Measurements from ENCODE around the gene YWHAG. TPM values are rescaled to one million over a fixed set of nuclear protein-coding genes. Genes with fewer than 3 reads are reported as not detected.
"Not testable (repeated sequence)": the region's sequence is repeated elsewhere in the genome, so short reads cannot be mapped to it uniquely, and the experiment has no call there.

The YWHAG gene
- 88.9 and 113 TPM in 2 replicates for total RNA-seq (2014; rRNA removed; shearing (Covaris generic))

DNA sequence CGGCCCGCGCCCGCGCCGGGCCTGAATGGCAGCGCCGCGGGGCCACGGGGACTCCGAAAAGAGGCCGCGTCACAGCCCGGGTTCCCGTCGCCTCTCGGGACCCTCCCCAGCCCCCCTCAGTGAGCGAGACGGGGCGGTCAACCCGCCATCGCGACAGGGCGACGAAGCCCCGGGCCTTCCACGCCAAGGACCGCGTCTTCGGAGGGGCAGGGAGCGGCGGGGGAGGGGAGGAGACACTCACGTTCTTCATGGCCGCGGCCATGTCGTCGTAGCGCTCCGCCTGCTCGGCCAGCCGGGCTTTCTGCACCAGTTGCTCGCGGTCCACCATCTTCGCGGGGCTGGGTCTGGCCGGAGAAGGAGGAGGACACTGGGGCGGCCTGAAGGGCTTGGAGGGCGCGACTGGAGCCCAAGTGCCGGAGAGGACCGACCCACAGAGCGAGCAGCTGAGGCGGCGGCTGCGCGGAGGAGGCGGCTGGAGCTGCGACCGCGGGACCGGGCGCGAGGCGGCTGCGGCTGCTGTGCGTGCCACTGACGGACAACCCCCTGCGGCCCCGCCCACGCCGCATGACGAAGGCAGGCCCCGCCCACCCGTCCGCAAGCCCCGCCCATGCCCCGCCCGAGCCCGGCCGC lies at the start of gene YWHAG:
Gene YWHAG (minus strand): TSS at position 511 of the 630 bp plus-strand sequence. CDS start 183 bp downstream, at position 328.
- in situ Hi-C loops (cut with HindIII; ENCODE audit: low sequenced_read_pairs), result no loop called here
- DNase-seq (ENCODE audit: low spot score), result peak; percentile 92

GRCh38 chr7:76408121-76408560 lies 49.4 kb upstream of the YWHAG start:
- no peak for DNase-seq (ENCODE audit: low spot score)
- in situ Hi-C loops (cut with HindIII; ENCODE audit: low sequenced_read_pairs), result no loop called here

GRCh38 chr7:76407718-76408117 lies 48.9 kb upstream of the YWHAG start:
- DNase-seq (ENCODE audit: low spot score), result no peak
- in situ Hi-C loops (cut with HindIII; ENCODE audit: low sequenced_read_pairs), result no loop called here

DNA sequence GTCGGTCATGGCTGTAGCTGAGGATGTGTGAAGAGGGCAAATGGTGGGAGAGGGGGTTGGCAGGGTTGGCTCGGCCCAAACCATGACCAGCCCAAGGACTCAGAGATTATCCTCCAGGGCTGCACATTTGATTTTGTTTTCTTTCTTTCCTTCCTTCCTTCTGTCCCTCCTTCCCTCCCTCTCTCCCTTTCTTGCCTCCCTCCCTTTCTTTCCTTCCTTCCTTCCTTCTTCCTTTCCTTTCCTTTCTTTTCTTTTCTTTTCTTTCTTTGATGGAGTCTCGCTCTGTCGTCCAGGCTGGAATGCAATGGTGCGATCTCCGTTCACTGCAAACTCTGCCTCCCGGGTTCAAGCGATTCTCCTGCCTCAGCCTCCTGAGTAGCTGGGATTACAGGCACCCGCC lies 46.9 kb upstream of the YWHAG start:
- in situ Hi-C loops (cut with HindIII; ENCODE audit: low sequenced_read_pairs), result no loop called here
- no peak for DNase-seq (ENCODE audit: low spot score)

- in situ Hi-C loops (cut with HindIII; ENCODE audit: low sequenced_read_pairs), result no loop called here
- no peak for DNase-seq (ENCODE audit: low spot score)
Measured at GRCh38 chr7:76403780-76404494, 45.1 kb upstream of the YWHAG start.

DNA sequence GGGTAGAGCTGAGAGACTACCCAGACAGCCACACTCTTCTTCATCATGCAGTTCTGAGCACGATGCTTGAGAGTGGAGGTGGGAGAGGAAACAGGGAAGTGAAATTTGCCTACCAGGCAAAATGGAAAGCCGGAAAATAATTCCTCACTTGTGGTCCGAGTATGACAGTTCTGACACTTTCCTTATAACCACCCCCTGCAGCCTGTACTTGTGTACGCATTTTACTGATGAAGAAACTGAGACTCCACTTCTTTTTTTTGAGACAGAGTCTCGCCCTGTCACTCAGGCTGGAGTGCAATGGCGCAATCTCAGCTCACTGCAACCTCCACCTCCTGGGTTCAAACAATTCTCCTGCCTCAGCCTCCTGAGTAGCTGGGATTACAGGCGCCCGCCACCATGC lies 44.3 kb upstream of the YWHAG start:
- in situ Hi-C loops (cut with HindIII; ENCODE audit: low sequenced_read_pairs), result not testable (repeated sequence)

DNA sequence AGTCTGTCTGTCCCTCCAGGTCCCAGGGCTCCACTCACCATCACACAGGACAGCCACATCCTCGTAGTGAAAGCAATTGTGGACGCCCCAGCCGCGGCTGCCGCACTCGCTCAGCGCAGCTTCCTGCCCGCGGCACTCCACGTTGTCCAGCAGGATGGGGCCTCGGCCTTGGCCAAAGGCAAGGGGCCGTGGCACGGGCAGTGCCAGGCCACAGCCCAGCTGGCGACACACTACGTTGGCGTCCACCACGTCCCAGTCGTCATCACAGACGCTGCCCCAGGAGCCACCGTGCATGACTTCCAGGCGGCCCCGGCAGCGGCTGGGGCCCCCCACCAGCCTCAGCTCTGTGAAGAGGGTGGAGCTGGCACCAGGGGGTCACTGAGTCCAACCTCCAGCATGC lies 41.5 kb upstream of the YWHAG start:
- in situ Hi-C loops (cut with HindIII; ENCODE audit: low sequenced_read_pairs), result no loop called here
- DNase-seq (ENCODE audit: low spot score), result no peak

More for the DNA sequence above, 44.3 kb upstream of the YWHAG start:
- not testable (repeated sequence) for DNase-seq (ENCODE audit: low spot score)

DNA sequence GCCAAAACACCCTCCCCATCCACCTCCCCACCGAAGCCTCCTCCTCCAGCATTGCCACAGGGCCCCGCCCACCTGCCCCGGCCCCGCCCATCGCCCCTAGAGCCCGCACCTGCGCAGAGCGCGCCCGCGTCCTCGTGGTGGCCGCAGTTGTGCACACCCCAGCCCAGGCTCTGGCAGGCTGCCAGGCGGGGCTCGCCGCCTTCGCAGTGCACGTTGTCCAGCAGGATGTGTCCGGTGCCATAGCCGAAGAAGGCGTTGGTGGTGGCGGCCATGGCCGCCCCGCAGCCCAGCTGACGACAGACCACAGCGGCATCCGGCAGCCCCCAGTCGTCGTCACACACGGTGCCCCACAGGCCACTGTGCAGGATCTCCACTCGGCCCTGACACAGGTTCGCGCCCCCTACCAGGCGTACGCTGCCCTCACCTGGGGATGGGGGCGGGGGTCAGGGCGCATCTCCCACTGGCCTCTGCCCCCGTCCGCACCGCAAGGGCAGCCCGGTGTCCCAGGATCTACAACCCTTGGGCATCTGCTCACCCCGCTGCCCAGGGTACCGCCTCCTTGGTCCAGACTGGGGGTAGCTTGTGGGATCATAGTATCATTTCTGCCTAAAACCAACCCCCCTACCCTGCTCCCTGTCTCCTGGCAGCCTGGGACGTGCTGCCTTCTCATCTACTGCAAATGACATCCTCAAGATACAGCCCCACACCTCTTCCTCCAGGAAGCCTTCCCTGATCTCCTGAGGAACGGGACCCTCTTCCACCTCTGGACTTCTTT lies 38.8 kb upstream of the YWHAG start:
- DNase-seq (ENCODE audit: low spot score), result peak; percentile 72
- in situ Hi-C loops (cut with HindIII; ENCODE audit: low sequenced_read_pairs), result no loop called here

GRCh38 chr7:76396864-76397263 lies 38.1 kb upstream of the YWHAG start:
- DNase-seq (ENCODE audit: low spot score), result no peak
- in situ Hi-C loops (cut with HindIII; ENCODE audit: low sequenced_read_pairs), result no loop called here

- in situ Hi-C loops (cut with HindIII; ENCODE audit: low sequenced_read_pairs), result no loop called here
- peak; percentile 53 for DNase-seq (ENCODE audit: low spot score)
Measured at GRCh38 chr7:76395965-76396726, 37.4 kb upstream of the YWHAG start.

GRCh38 chr7:76395605-76395964 lies 36.8 kb upstream of the YWHAG start:
- DNase-seq (ENCODE audit: low spot score); in situ Hi-C loops (cut with HindIII; ENCODE audit: low sequenced_read_pairs): not testable (repeated sequence)

DNA sequence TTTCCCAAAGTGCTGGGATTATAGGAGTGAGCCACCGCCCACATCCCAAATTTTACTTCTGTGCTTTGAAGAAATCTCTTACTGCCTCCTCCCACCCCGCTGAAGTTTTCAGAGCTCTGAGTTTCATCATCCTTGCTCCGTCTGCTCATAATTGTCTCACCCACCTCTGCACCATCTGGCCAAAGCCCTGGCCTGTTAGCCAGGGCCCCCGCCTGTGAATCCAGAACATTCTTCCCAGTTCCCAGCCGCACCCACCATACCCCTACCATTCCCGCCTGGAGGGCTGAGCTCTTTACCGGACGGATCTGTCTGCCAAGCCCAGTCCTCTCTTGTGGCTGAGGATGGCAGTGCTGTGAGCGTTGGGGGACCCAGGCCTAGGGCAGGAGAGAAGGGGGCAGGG lies 36.2 kb upstream of the YWHAG start:
- DNase-seq (ENCODE audit: low spot score), result no peak
- in situ Hi-C loops (cut with HindIII; ENCODE audit: low sequenced_read_pairs), result no loop called here

DNA sequence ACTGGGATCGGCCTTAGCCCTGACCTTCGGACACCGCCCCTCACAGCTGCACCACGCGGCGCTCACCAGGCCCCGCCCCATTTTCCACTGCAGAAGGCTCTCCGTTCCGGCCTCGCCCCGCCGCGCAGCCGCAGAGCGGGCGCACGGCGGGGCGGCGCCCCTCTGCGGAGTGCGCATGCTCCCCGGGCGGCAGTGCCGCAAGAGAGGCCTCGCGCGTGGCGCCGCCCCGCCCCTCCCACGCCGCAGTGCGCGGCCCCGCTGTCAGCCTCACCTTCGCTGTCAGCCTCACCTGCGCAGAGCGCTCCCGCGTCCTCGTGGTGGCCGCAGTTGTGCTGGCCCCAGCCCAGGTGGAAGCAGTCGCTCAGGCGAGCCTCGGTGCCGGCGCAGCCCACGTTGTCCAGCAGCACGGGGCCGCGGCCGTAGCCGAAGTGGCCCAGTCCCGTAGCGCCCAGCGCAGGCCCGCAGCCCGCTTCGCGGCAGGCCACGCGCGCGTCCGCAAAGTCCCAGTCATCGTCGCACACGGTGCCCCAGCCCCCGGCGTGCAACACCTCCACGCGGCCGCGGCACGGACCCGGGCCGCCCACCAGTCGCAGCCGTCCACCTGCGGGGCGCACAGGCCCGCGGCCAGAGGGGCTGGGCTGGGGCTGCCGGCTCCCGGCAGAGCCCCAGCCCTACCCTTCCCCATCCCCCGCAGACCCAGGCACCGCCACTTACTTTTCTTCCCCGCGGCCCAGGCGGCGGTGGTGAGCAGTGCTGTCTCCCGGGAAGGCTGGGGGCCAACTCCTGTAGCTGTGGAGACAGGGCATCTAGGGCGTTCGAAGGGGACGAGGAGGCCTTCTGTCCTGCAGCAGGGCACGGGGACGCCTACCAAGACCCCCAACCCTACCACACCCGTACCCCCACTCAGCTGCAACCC lies 34.6 kb upstream of the YWHAG start:
- DNase-seq (ENCODE audit: low spot score), result peak; percentile 85
- in situ Hi-C loops (cut with HindIII; ENCODE audit: low sequenced_read_pairs), result no loop called here

- in situ Hi-C loops (cut with HindIII; ENCODE audit: low sequenced_read_pairs), result no loop called here
- DNase-seq (ENCODE audit: low spot score), result no peak
Measured at GRCh38 chr7:76392531-76393115, 33.8 kb upstream of the YWHAG start.

GRCh38 chr7:76390092-76390491 lies 31.3 kb upstream of the YWHAG start:
- in situ Hi-C loops (cut with HindIII; ENCODE audit: low sequenced_read_pairs), result no loop called here
- DNase-seq (ENCODE audit: low spot score), result no peak

DNA sequence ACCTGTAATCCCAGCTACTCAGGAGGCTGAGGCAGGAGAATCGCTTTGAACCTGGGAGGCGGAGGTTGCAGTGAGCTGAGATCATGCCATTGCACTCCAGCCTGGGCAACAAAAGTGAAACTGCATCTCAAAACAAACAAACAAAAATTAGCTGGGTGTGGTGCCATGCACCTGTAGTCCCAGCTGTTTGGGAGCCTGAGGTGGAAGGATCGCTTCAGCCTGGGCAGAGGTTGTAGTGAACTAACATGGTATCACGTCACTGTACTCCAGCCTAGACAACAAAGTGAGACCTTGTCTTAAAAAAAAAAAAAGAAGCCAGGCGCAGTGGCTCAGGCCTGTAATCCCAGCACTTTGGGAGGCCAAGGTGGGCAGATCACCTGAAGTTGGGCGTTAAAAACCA lies 29.0 kb upstream of the YWHAG start:
- in situ Hi-C loops (cut with HindIII; ENCODE audit: low sequenced_read_pairs); DNase-seq (ENCODE audit: low spot score): not testable (repeated sequence)

GRCh38 chr7:76386691-76387260 lies 28.0 kb upstream of the YWHAG start:
- DNase-seq (ENCODE audit: low spot score), result no peak
- in situ Hi-C loops (cut with HindIII; ENCODE audit: low sequenced_read_pairs), result no loop called here

Measured in G401 (cell line).